HL-60/S4 (cell line): Measurements from ENCODE around the gene TMPRSS4.

ENCODE experiments used
- in situ Hi-C: fragments of 300-500 bp; cut with MboI; formaldehyde crosslinking; loops from 2 replicates; pipeline ENCODE4 v1.14.3; 2022; ENCODE audit warnings: low sequenced_read_pairs

Gene TMPRSS4

GRCh38 chr11:118100691-118101232 is 23.9 kb downstream of the TMPRSS4 start:
- in situ Hi-C loops = no loop called here

GRCh38 chr11:118102721-118103261 is 25.9 kb downstream of the TMPRSS4 start:
- in situ Hi-C loops = no loop called here

GRCh38 chr11:118104491-118104890 is 27.6 kb downstream of the TMPRSS4 start:
- in situ Hi-C loops = no loop called here

GRCh38 chr11:118105657-118106305 is 28.9 kb downstream of the TMPRSS4 start:
- in situ Hi-C loops = no loop called here

GRCh38 chr11:118106789-118107335 is 30.0 kb downstream of the TMPRSS4 start:
- in situ Hi-C loops = no loop called here

- in situ Hi-C loops = no loop called here
Observed at GRCh38 chr11:118108513-118108912, 31.6 kb downstream of the TMPRSS4 start.

GRCh38 chr11:118109231-118109630 is 32.4 kb downstream of the TMPRSS4 start:
- in situ Hi-C loops = no loop called here

GRCh38 chr11:118111019-118111743 is 34.3 kb downstream of the TMPRSS4 start:
- in situ Hi-C loops = no loop called here

GRCh38 chr11:118111744-118112035 is 34.8 kb downstream of the TMPRSS4 start:
- in situ Hi-C loops = no loop called here

- in situ Hi-C loops = no loop called here
Observed at GRCh38 chr11:118112711-118113430, 36.0 kb downstream of the TMPRSS4 start.

GRCh38 chr11:118114266-118114665 is 37.4 kb downstream of the TMPRSS4 start:
- in situ Hi-C loops = no loop called here

GRCh38 chr11:118115048-118115447 is 38.2 kb downstream of the TMPRSS4 start:
- in situ Hi-C loops = no loop called here

GRCh38 chr11:118117790-118118601 is 41.1 kb downstream of the TMPRSS4 start:
- in situ Hi-C loops = no loop called here

- in situ Hi-C loops = no loop called here
Observed at GRCh38 chr11:118120793-118121192, 43.9 kb downstream of the TMPRSS4 start.

- in situ Hi-C loops = no loop called here
Observed at GRCh38 chr11:118124929-118125535, 48.2 kb downstream of the TMPRSS4 start.

GRCh38 chr11:118126082-118126838 is 49.4 kb downstream of the TMPRSS4 start:
- in situ Hi-C loops = no loop called here

- in situ Hi-C loops = no loop called here
Observed at GRCh38 chr11:118128310-118128709, 51.4 kb downstream of the TMPRSS4 start.

- in situ Hi-C loops = no loop called here
Observed at GRCh38 chr11:118128721-118129470, 52.0 kb downstream of the TMPRSS4 start.
